HG03108 (cell line): Measurements from ENCODE around the gene GIGYF2.
"Not testable (repeated sequence)": the region's sequence is repeated elsewhere in the genome, so short reads cannot be mapped to it uniquely, and the experiment has no call there.

Experiments
- ATAC-seq: cut with Tn5 transposase; IDR thresholded peaks from one replicate; pipeline ENCODE4 v1.9.1; 2021; ENCODE audit warnings: moderate library complexity; ENCODE audit not compliant: unreplicated experiment

Gene GIGYF2

DNA sequence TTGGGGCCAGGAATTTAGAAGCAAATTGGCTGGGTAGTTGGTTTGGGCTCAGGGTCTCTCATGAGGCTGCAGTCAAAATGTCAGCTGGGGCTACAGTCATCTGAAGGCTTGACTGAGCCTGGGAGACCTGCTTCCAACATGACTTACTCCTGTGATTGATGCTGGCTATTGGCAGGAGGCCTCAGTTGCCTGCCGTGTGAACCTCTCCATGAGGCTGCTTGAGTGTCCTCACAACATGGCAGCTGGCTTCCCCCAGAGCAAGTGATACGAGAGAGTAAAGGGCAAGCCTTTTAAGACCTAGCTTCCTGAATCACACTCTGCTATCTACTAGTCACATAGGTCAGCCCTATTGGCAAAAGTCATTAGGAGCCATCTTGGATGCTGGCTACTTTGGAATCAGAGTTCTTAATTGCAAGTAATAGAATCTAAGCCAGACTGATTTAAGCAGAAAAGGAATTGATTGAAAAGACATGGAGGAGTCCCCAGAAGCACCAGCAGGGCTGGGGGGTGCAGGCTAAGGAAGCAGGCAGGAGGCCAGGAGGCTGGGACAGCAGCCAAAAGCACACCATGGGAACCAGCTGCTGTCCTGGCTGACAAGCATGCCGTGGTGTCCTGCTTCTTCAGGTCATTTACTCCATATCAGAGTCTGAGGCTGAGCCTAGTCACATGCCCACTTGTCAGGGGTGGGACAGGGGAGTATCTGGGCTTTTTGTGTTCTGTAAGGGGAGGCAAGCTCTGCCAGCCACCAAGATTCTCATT lies 7.8 kb upstream of the GIGYF2 start:
- ATAC-seq: no peak

GRCh38 chr2:232691117-232691516 lies 6.0 kb upstream of the GIGYF2 start:
- ATAC-seq: not testable (repeated sequence)

GRCh38 chr2:232693344-232693743 lies 3.8 kb upstream of the GIGYF2 start:
- ATAC-seq: no peak

DNA sequence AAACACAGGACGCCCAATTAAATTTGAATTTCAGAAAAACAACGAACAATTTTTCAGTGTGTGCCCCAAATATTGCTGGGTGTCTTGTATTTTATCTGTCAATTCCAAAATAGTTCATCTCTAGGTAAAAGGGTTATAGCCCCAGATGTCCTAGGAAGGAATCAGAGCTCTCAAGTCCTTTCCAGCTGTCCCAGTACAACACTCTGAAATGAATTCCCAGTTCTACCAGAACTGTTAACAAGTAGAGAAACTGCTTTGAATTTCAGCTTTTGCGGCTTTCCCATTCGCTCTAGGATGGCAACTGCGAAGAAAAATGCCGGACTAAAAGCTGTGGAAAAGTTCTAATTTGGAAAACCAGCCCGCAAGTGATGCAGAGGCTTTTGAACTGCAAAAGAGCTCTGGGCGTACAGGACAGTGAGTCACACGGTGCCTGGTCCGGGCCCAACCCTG lies 497 bp upstream of the GIGYF2 start:
- no peak for ATAC-seq

- peak; percentile 9 for ATAC-seq
Measured at GRCh38 chr2:232697807-232698110, 628 bp downstream of the GIGYF2 start.

DNA sequence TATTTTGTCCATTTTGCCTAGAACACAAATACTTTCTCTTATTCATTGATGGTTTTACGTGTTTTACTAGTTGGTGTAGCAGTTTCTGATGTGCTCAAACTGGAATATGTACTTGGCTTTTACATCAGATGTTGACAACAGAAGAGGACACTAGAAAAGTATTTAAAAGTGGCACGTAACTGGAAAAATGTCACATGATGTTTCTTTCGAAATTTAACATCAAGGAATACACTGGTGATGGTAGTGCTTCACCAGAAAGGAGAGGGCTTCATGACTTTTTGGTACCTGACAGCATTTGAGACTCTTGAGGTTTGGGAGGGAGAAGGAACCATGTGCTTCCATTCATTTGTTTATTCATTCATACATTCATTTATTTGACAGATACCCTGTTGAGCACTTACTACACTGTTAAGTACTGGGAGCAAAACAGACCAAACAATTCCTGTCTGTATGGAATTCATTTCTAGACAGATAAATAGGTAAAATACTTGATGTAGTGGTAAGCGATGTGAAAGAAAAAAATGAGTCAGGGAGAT lies 1.5 kb downstream of the GIGYF2 start:
- ATAC-seq: no peak

GRCh38 chr2:232699110-232699509 lies 2.0 kb downstream of the GIGYF2 start:
- ATAC-seq: no peak

- no peak for ATAC-seq
Measured at GRCh38 chr2:232700154-232700553, 3.0 kb downstream of the GIGYF2 start.

- no peak for ATAC-seq
Measured at GRCh38 chr2:232707076-232707475, 9.9 kb downstream of the GIGYF2 start.

DNA sequence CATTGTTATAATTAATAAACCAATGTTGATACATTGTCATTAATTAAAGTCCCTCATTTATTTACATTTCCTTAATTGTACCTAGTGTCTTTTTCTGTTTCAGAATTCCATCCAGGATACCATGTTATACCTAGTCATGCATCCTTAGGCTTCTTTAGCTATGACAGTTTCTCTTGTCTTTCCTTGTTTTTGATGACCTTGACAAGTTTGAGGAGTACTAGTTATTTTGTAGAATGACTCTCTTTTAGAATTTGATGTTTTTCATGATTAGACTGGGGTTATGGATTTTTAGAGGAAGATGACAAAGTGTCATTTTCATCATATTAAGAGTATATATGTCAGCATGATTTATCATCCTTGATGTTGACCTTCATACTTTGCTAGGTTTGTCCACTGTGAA lies 16.4 kb downstream of the GIGYF2 start:
- no peak for ATAC-seq

DNA sequence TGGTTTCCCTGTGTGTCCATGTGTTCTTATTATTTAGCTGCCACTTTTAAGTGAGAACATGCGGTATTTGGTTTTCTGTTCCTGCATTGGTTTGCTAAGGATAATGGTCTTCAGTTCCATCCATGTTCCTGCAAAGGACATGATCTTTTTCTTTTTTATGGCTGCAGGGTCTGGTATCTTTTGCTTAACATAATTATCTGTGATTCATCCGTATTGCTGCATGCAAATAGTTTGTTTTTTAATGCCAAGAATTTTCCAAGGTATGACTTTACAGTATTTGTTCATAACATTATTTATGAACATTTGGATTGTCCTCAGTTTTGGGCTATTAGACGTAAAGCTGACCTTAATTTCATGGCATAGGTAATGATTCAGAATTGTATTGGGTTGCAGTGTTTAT lies 17.8 kb downstream of the GIGYF2 start:
- ATAC-seq: no peak

- ATAC-seq: not testable (repeated sequence)
Measured at GRCh38 chr2:232720056-232720455, 22.9 kb downstream of the GIGYF2 start.

GRCh38 chr2:232721261-232721660 lies 24.1 kb downstream of the GIGYF2 start:
- ATAC-seq: no peak

- ATAC-seq: no peak
Measured at GRCh38 chr2:232721882-232722281, 24.8 kb downstream of the GIGYF2 start.

- no peak for ATAC-seq
Measured at GRCh38 chr2:232723027-232723426, 25.9 kb downstream of the GIGYF2 start.

DNA sequence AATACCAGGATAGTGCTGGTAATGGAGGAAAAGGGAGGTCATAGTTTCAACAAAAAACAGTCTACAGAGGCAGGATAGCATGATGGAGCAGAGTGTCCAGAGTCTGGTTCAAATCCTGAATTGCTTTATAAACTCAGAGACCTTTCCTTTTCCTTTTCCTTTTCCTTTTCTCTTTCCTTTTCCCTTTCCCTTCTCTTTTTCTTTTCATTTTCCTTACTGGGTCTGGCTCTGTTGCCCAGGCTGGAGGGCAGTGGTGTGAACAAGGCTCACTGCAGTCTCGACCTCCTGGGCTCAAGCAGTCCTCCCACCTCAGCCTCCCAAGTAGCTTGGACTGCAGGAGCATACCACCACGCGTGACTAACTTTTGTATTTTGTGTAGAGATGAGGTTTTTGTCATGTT lies 31.7 kb downstream of the GIGYF2 start:
- ATAC-seq: no peak

DNA sequence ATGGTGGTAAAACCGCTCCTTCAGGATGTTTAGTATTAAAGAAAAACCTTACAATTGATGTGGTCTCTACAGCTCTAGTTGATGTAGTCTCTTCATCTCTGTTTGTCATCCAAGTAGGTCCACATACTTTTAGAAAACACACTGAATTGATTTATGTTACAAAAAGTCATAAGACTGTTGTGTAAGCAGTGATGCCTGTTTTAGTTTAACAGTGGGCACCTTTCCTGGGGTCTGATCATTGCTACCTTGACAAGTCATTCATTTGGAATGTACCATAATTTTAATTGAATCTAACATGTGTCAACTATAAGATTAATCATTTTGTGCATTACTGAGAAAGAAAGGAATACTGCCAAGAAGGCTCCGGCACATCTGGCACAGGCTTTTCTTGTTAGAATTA lies 34.3 kb downstream of the GIGYF2 start:
- ATAC-seq: no peak

- no peak for ATAC-seq
Measured at GRCh38 chr2:232741294-232741693, 44.2 kb downstream of the GIGYF2 start.

DNA sequence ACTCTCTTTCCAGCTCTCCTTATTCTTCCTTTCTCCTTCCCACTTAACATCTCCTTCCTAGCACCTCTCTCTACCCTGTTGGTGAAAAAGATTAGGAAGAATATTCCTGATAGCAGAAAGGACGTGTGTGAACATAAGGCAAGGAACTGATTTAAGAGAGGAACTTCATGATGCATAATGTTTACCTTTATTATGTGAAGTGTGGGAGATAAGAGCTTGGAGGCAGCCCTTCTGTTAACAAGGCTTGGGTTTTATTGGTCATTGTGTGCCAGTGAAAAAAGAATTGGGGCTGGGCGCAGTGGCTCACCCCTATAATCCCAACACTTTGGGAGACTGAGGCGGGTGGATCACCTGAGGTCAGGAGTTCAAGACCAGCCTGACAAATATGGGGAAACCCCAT lies 44.8 kb downstream of the GIGYF2 start:
- no peak for ATAC-seq

DNA sequence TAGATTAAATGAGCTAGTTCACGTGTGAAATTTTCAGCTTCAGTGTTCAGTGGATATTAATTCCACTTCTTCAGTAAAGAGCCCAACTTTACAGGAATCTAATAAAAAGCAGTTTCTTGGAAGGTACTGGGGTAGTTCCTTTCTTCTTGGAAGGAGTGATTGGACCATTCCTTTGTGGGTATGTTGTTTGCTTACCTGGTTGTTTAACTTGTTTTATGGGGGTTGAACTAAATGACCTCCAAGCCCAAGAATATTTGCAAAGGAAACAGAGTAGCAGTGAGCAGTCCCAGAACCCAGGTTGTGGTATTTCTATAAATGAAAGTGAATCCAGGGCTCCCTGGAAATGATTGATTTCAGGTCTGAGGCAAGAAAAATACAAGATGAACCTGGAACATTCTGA lies 47.8 kb downstream of the GIGYF2 start:
- ATAC-seq: no peak

- ATAC-seq: no peak
Measured at GRCh38 chr2:232748038-232748437, 50.9 kb downstream of the GIGYF2 start.

- ATAC-seq: no peak
Measured at GRCh38 chr2:232749331-232749730, 52.2 kb downstream of the GIGYF2 start.

DNA sequence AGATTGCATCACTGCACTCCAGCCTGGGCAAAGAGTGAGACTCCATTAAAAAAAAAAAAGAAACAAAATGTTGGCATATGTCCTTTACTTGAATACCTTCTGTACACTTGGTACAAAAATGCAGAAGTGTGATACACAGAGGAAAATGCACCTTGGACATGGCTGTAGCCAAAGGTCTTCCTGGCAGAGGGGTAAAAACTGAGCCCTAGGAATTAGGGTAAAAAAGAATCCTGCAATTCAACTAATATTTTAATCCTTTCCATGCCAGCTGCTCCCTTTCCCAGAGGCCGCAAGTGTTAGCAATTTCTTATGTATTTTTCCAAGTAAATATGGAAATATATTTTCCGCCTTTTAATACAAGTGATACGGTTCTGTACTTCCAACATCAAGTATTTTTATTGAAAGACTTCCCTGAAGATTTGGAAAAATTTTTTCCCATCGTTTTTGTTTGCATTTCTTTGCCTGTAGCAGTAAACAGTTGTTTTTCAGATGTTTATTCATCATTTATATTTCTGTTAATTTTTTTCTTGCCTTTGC lies 53.1 kb downstream of the GIGYF2 start:
- no peak for ATAC-seq
